Activated CD4-positive, alpha-beta T cell treated with anti-CD3 and anti-CD28 coated beads, Interleukin-2, amount 50 U/mL, for 24 hours (primary cell): ENCODE results near the gene DGKB.

Experiments used
- DNase-seq, 2 donors: peaks; one replicate each; pipeline ENCODE4 v3.0.0-alpha.2; 2020; ENCODE audit warnings: low read depth in 1 of 2, low spot score in 1 of 2

DGKB gene

DNA sequence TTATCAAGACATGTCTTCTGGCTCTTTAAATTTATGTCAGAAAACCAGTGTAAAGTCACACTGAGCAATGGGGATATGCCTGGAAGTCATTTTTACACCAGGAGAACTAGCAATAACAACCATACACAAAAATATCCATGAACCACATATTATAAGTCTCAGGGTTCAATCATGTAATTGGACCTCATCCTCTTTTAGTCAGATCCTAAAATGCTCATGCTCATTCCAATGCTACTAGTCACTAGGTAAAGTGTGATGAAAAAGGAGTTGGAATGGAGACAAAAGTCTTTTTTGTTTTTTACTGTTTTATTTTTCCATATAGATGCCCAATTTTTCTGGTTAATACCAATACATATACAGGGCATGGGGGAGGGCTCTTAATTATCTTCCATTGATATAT lies 306.1 kb downstream of the DGKB start:
- no peak for DNase-seq

- no peak for DNase-seq
Observed at GRCh38 chr7:14590206-14590605, 312.3 kb downstream of the DGKB start.

DNA sequence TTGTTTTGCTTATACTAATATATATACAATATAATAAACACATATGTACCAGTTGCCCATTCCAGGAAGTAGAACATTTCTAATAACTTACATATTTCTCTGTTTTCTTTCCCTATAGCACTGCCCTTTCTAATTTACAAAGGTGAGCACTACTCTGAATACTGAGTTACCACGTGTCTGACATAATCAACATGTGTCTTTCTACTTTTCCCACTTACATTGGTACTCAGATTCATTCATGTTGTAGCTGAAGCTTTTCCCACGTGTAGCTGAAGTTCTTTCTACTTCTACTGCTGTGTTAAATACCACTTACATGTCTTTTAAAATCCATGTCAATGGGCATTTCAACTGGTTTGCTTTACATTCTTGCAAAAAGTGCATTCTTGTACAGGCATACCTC lies 317.3 kb downstream of the DGKB start:
- no peak for DNase-seq

DNA sequence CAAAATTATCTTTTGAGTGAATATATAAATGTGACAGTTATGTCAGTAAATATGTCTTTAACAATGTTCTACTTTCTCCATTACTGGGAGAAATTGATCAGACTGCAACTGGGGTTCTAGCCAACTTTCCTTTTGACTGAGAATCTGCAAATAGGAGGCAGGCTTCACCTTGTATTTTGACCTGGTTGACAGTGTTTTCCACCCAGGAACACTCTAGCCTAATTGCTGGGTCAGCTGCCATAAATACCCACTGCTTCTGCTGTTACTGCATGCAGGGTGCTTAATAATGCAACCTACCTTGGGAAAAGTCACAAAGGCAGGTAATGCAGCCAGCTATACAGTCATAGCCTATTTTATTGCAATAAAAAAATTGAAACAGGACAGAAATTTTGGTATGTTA lies 319.0 kb downstream of the DGKB start:
- DNase-seq: no peak

GRCh38 chr7:14582010-14582409 lies 320.5 kb downstream of the DGKB start:
- DNase-seq: no peak

GRCh38 chr7:14579971-14580370 lies 322.6 kb downstream of the DGKB start:
- no peak for DNase-seq

GRCh38 chr7:14576578-14576977 lies 326.0 kb downstream of the DGKB start:
- DNase-seq: no peak

DNA sequence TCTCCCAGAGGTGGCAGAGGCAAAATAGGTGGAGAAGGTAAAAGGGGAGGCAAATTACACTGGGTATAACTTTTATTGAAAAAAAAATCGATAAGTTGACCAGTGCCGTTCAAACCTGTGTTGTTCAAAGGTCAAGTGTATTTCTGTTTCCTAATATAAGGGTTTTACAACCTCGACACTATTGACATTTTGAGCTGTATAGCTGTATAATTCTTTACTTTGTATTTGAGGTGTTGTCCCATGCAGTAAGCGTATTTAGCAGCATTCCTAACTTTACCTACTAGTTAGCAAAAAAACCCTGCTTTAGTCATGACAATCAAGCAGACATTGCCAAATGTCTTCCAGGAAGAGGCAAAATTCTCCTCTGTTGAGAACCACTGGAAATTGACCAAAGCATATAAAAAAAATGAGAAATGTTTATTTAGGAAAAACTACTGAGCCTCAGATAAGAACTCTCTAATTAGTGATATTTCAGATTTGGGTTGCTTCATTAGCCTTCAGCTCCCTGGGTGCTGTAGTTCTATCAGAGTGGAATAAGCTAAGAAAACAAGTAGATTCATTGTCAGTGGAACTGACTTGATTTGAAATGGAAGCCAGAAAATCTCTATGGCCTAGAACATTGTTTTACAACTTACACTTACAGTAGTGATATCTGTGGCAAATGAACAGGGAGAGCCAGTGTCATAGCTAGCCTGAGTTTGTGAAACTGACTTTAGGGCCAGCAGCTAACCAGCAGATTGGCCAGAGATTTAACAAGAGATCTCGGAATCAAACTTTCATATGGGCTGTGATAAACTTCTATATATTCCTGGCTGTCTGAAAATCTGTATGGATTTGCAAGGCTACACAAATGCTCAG lies 331.6 kb downstream of the DGKB start:
- no peak for DNase-seq

GRCh38 chr7:14552060-14552459 lies 350.5 kb downstream of the DGKB start:
- no peak for DNase-seq

- no peak for DNase-seq
Observed at GRCh38 chr7:14551310-14551709, 351.2 kb downstream of the DGKB start.

- DNase-seq: no peak
Observed at GRCh38 chr7:14542624-14543023, 359.9 kb downstream of the DGKB start.

- no peak for DNase-seq
Observed at GRCh38 chr7:14521183-14521582, 381.4 kb downstream of the DGKB start.

GRCh38 chr7:14510268-14510667 lies 392.3 kb downstream of the DGKB start:
- DNase-seq: no peak

DNA sequence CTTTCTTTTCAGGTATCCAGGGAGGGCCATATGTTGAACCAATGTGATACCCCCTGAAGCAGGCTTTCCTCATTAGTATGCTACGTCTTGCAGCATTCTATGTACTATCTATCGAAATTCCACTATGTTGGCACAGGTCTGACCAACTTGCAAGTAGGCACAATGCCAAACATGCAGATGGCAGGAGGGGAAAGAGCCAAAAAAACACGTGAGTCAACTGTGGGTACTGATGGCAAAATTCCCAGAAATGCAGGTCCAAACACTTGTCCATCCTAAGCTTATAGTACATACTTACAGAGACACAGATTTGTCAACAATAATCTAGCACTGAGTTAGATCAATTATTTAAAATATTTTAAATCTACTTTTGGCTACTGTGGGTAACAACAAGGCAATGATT lies 394.9 kb downstream of the DGKB start:
- no peak for DNase-seq

DNA sequence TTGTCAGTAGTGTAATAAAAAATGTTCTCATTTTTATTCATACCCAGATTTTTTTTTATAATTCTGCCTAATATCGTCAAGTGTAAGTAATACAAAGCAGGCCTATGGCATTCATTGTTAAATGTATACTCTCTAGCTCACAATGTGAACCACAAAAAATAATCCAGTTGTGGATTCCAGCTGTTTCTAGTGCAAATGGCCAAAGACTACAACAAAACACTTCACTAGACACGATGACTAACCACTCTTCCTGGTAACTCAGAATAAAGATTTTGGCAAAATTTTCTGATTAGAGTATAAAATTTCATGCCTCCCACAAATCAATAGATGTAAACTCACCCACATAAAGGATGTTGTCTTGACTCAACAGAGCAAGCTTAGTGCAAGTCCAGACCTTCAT lies 396.6 kb downstream of the DGKB start:
- DNase-seq: no peak

DNA sequence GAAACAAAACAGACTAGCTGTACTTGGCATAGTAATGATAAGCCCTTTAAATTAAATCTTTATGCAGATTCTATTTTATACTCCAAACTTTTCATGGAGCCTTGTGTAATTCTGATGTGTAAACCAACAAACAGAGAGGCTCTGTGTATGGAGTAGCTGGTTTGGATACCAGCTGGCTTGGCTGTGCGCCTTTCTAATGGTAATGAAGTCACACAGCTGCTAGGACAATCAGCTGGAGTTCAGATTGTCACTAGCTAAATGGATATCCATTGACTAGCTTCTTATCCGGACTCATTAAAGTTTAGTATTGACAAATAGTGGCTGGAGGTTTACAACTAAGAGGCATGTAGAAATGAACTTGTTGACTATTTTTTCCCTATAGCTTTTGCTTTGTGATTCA lies 398.4 kb downstream of the DGKB start:
- DNase-seq: no peak

GRCh38 chr7:14503623-14504022 lies 398.9 kb downstream of the DGKB start:
- DNase-seq: no peak

- DNase-seq: no peak
Observed at GRCh38 chr7:14501436-14501835, 401.1 kb downstream of the DGKB start.

DNA sequence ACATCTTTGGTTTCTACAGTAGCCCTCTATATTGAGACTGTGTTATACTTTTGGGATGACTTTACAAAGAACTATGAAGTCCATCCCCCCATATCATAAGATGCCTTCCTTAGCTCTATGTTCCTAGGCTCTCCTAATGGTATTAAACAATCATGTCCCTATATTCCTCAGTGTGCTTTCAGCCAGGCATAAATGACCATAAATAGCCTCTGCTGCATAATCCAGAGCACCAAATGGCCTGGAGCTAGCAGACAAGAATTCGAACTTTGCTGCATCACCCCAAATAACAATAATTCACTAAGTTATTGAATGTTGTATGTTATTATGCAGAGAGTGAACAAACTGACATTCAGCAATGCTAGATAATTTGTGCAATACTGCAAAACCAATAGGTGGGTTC lies 405.2 kb downstream of the DGKB start:
- no peak for DNase-seq

DNA sequence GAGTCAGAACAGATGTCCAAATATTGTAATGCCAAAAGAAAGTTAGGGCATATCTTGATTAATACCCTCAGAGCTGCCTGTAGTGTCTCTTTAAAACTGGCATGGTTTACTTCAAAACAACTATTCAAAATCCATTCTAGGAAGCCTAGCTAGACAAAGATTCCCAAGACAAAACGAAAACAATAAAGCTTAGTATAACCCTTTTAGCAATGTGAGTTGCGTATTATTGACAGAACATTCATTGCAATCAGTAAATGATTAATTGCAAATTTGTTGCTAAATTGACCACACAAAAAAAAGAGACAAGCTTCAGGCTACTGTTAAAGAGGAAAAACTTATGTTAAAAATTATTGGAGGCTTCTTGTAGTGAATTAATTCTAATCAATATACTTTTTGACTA lies 406.9 kb downstream of the DGKB start:
- no peak for DNase-seq

GRCh38 chr7:14487701-14488395 lies 414.7 kb downstream of the DGKB start:
- no peak for DNase-seq

- no peak for DNase-seq
Observed at GRCh38 chr7:14483663-14484062, 418.9 kb downstream of the DGKB start.

- no peak for DNase-seq
Observed at GRCh38 chr7:14480281-14480680, 422.3 kb downstream of the DGKB start.
